CD14-positive monocyte (primary cell): Measurements from ENCODE around the gene FGFR1OP2. TPM values are rescaled to one million over a fixed set of nuclear protein-coding genes. Genes with fewer than 3 reads are reported as not detected.
A peak's percentile ranks its signal among the peaks of the same experiment; 100 is the strongest.

Source experiments
- DNase-seq, 3 donors: peaks; one replicate each; pipeline ENCODE4 v3.0.0-alpha.2; 2011 to 2022
- H2AFZ ChIP-seq: 2 replicates; pipeline ENCODE4 v1.6.0; 2012; ENCODE audit warnings: mild to moderate bottlenecking, low read depth, low read length, inconsistent platforms; ENCODE audit not compliant: insufficient read depth, poor library complexity, severe bottlenecking
- H3K27ac ChIP-seq, 2 donors: 1 replicate in 1 of 2; 2 replicates in 1 of 2; pipeline ENCODE4 v1.5.1; 2012 to 2013; ENCODE audit warnings: low read length in 2 of 2, control low read depth in 1 of 2, inconsistent platforms in 1 of 2, low read depth in 1 of 2, mild to moderate bottlenecking in 1 of 2
- H3K27me3 ChIP-seq, 2 donors: one replicate each; pipeline versions ENCODE4 v1.6.0 to v1.6.1; 2011 to 2013; ENCODE audit warnings: low read length in 2 of 2; ENCODE audit not compliant: control insufficient read depth in 2 of 2, insufficient read depth in 2 of 2
- H3K36me3 ChIP-seq, 2 donors: replicated peaks in 1 of 2; 1 replicate in 1 of 2; 2 replicates in 1 of 2; pipeline versions ENCODE4 v1.5.1 to v1.6.1; 2012 to 2013; ENCODE audit warnings: low read length in 2 of 2, control low read depth in 1 of 2, inconsistent platforms in 1 of 2, mild to moderate bottlenecking in 1 of 2; ENCODE audit not compliant: insufficient read depth in 2 of 2, control insufficient read depth in 1 of 2
- H3K4me1 ChIP-seq, 2 donors: 1 replicate in 1 of 2; 2 replicates in 1 of 2; pipeline versions ENCODE4 v1.5.1 to v1.6.1; 2012 to 2013; ENCODE audit warnings: low read length in 2 of 2, control low read depth in 1 of 2, inconsistent platforms in 1 of 2, mild to moderate bottlenecking in 1 of 2, moderate library complexity in 1 of 2; ENCODE audit not compliant: insufficient read depth in 2 of 2, control insufficient read depth in 1 of 2
- H3K4me2 ChIP-seq: replicated peaks from 2 replicates; pipeline ENCODE3; 2012; ENCODE audit warnings: low read length, moderate library complexity, mild to moderate bottlenecking; ENCODE audit not compliant: poor library complexity, severe bottlenecking; ENCODE audit errors: extremely low read depth
- H3K4me3 ChIP-seq, 3 experiments: fragments of 200-600 bp in 1 of 3; sonication (generic) in 1 of 3; replicated peaks in 1 of 3; 1 replicate in 2 of 3; 2 replicates in 1 of 3; pipeline ENCODE4 v1.5.1; 2011 to 2013; ENCODE audit warnings: low read length in 3 of 3, mild to moderate bottlenecking in 3 of 3, control low read depth in 2 of 3, low read depth in 2 of 3, inconsistent platforms in 1 of 3, moderate library complexity in 1 of 3
- H3K79me2 ChIP-seq: 2 replicates; pipeline ENCODE4 v1.6.0; 2012; ENCODE audit warnings: mild to moderate bottlenecking, control low read depth, inconsistent platforms, low read length, moderate library complexity; ENCODE audit not compliant: insufficient read depth
- H3K9ac ChIP-seq: 2 replicates; pipeline ENCODE4 v1.6.0; 2017; ENCODE audit warnings: low read length, mild to moderate bottlenecking; ENCODE audit not compliant: insufficient read depth, poor library complexity, severe bottlenecking
- H3K9me3 ChIP-seq, 2 donors: replicated peaks in 1 of 2; 1 replicate in 1 of 2; 2 replicates in 1 of 2; pipeline versions ENCODE4 v1.5.1 to v1.6.1; 2012 to 2013; ENCODE audit warnings: low read length in 2 of 2, control low read depth in 1 of 2; ENCODE audit not compliant: control insufficient read depth in 1 of 2, insufficient read depth in 1 of 2
- H4K20me1 ChIP-seq: 2 replicates; pipeline ENCODE4 v1.6.0; 2012; ENCODE audit warnings: mild to moderate bottlenecking, low read length, control low read depth, moderate library complexity; ENCODE audit not compliant: insufficient read depth
- H3K27ac Mint-ChIP-seq, 7 donors: one replicate each; pipeline ENCODE4 v1.8.0; 2020; ENCODE audit warnings: mild to moderate bottlenecking in 7 of 7, mixed read lengths in 7 of 7, moderate library complexity in 6 of 7, inconsistent platforms in 2 of 7
- H3K27me3 Mint-ChIP-seq, 3 donors: one replicate each; pipeline ENCODE4 v1.8.0; 2021 to 2022; ENCODE audit warnings: low read depth in 3 of 3, mild to moderate bottlenecking in 3 of 3, mixed read lengths in 3 of 3, moderate library complexity in 3 of 3, inconsistent platforms in 1 of 3
- H3K36me3 Mint-ChIP-seq, 2 donors: one replicate each; pipeline ENCODE4 v1.8.0; 2020; ENCODE audit warnings: mixed read lengths in 2 of 2, inconsistent platforms in 1 of 2, mild to moderate bottlenecking in 1 of 2
- H3K4me1 Mint-ChIP-seq: one replicate; pipeline ENCODE4 v1.8.0; 2020; ENCODE audit warnings: mild to moderate bottlenecking, mixed read lengths
- H3K4me3 Mint-ChIP-seq, 2 donors: one replicate each; pipeline ENCODE4 v1.8.0; 2020; ENCODE audit warnings: mild to moderate bottlenecking in 2 of 2, mixed read lengths in 2 of 2, moderate library complexity in 1 of 2
- H3K9me3 Mint-ChIP-seq, 7 donors: one replicate each; pipeline ENCODE4 v1.8.0; 2020 to 2022; ENCODE audit warnings: mixed read lengths in 7 of 7, mild to moderate bottlenecking in 6 of 7, moderate library complexity in 6 of 7, inconsistent platforms in 2 of 7
- WGBS: methylation state at CpG from one replicate; pipeline ENCODE4 v1.1.5; 2013; ENCODE audit warnings: missing lambda C conversion rate; ENCODE audit not compliant: insufficient coverage; 5-methylcytosine and 5-hydroxymethylcytosine counted together
- intact Hi-C, 2 donors: fragments of 100-400 bp; cut with micrococcal nuclease; formaldehyde crosslinking; loops; one replicate each; pipeline versions ENCODE4 v1.15.0 to v1.15.1; 2023
- polyA plus RNA-seq, 3 donors: library from polyadenylated mRNA; depleted of rRNA in 1 of 3; unstranded in 2 of 3; stranded (reverse) in 1 of 3; fragments of 300-500 nt in 2 of 3; fragments of >200 nt in 1 of 3; fragmentation: Illumina TruSeq in 2 of 3; gene quantifications; 1 replicate in 2 of 3; 2 replicates in 1 of 3; pipeline ENCODE4 v1.2.3, GENCODE V29; 2012 to 2021
- TF ChIP-seq, protein P1 (sequence below): fragments of 200-600 bp; IDR thresholded peaks from one replicate; pipeline ENCODE4 v1.8.0; 2022; ENCODE audit warnings: antibody characterized with exemption, mild to moderate bottlenecking

The FGFR1OP2 gene
- polyA plus RNA-seq, 3 donors: 29.8 to 68.9 (median 66.4) TPM

DNA sequence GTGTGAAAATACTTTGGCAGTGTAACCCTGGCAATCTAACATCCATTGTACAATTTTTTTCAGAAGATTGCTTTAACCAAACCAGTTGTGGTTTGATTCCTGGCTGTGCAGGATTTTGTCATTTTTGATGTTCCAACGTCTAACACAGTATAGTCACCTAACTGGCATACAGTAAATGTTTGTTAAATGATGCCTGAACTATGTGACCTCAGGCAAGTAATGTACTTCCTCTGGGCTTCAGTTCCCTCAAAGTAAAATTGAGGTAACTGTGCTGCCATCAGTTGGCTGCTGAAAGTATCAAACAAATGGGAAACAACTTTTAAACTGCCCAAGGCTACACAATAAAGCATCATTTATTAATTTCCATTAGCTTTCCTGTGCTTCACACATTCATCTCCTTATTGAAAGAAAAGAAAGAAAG is 71.6 kb downstream of the FGFR1OP2 start:
- intact Hi-C loops: loop anchor here (5.0 to 10.0 kb wide), 3 partner anchors 73 to 295 kb away; partner anchors contain the start of genes FGFR1OP2 (in 1 of the 2) and INTS13 (in 1 of the 2)
- Mint-ChIP-seq H3K27ac (peak overlapping the region in 5 of 7 donors; percentile 4 to 76 (median 25)), H3K36me3 (peaks cover 5 to 6% of the 10 kb centered on the region in 2 donors), H3K27me3 (no peaks in the 10 kb centered on the region), H3K4me3 (no peak overlapping the region), H3K4me1 (peaks cover 60% of the 10 kb centered on the region), H3K9me3 (no peaks in the 10 kb centered on the region)
- Histone ChIP-seq H3K4me3 (no peak overlapping the region), H3K9ac (no peak overlapping the region), H3K27me3 (no peaks in the 10 kb centered on the region), H3K27ac (peak overlapping the region in 1 of 2 donors; percentile 2), H3K79me2 (peaks cover 92% of the 10 kb centered on the region), H2AFZ (no peak overlapping the region), H4K20me1 (peaks cover 26% of the 10 kb centered on the region), H3K9me3 (no peaks in the 10 kb centered on the region), H3K36me3 (no peaks in the 10 kb centered on the region), H3K4me1 (peaks cover 46 to 57% of the 10 kb centered on the region in 2 donors), H3K4me2 (no peak overlapping the region)
- TF ChIP-seq, protein P1, sequence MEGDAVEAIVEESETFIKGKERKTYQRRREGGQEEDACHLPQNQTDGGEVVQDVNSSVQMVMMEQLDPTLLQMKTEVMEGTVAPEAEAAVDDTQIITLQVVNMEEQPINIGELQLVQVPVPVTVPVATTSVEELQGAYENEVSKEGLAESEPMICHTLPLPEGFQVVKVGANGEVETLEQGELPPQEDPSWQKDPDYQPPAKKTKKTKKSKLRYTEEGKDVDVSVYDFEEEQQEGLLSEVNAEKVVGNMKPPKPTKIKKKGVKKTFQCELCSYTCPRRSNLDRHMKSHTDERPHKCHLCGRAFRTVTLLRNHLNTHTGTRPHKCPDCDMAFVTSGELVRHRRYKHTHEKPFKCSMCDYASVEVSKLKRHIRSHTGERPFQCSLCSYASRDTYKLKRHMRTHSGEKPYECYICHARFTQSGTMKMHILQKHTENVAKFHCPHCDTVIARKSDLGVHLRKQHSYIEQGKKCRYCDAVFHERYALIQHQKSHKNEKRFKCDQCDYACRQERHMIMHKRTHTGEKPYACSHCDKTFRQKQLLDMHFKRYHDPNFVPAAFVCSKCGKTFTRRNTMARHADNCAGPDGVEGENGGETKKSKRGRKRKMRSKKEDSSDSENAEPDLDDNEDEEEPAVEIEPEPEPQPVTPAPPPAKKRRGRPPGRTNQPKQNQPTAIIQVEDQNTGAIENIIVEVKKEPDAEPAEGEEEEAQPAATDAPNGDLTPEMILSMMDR: peak; percentile 50
- DNase-seq: peak in 2 of 3 donors; percentile 17 to 29
- no CpG with 5 or more reads among the region's 1 CpG for WGBS

DNA sequence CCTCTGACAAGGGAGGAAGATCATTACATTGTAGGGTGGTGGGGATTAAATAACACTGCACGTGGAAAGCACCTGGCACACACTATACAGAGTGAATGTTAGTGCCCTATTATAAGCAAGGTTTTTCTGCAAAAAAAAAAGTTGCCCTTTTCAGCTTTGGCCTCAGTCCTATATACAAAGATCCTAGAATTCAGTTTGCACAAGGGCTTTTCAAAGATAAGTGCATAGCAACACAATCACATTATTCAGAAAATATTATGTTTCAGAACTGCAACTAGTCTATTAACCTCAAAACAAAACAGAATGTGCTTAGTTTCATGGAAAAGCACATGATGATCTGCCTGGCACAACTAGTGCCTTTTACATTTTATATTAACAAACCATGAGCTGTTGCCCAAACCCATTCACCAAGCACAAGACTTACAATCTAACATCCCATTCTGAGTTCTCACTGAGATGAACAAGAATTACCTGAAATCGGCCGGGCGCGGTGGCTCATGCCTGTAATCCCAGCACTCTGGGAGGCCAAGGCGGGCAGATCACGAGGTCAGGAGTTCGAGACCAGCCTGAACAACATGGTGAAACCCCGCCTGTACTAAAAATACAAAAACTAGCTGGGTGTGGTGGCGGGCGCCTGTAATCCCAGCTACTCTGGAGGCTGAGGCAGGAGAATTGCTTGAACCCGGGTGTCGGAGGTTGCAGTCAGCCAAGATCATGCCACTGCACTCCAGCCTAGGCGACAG is 74.1 kb downstream of the FGFR1OP2 start:
- H3K4me3 ChIP-seq: no peak overlapping the region
- 68% methylated on average over 5 of the region's 14 CpGs for WGBS

More for the DNA sequence above, 74.1 kb downstream of the FGFR1OP2 start:
- Mint-ChIP-seq H3K4me3 (no peak overlapping the region), H3K27me3 (no peaks in the 10 kb centered on the region), H3K9me3 (no peaks in the 10 kb centered on the region), H3K4me1 (peaks cover 62% of the 10 kb centered on the region), H3K36me3 (peaks cover 5 to 6% of the 10 kb centered on the region in 2 donors), H3K27ac (peak overlapping the region in 1 of 7 donors; percentile 35)
- DNase-seq: no peak
- H3K27me3 ChIP-seq: no peaks in the 10 kb centered on the region
- peaks cover 45 to 65% of the 10 kb centered on the region in 2 donors for H3K4me1 ChIP-seq
- intact Hi-C loops: loop anchor here (2.0 to 10.0 kb wide), 4 partner anchors 18 to 292 kb away; partner anchors contain the start of genes FGFR1OP2 (in 1 of the 2) and INTS13 (in 1 of the 2)
- no peak overlapping the region for H3K27ac ChIP-seq
- peaks cover 66% of the 10 kb centered on the region for H3K79me2 ChIP-seq
- no peak overlapping the region for H3K9ac ChIP-seq
- TF ChIP-seq, protein P1: no peak
- H4K20me1 ChIP-seq: peaks cover 21% of the 10 kb centered on the region
- no peaks in the 10 kb centered on the region for H3K36me3 ChIP-seq
- no peak overlapping the region for H2AFZ ChIP-seq
- H3K4me2 ChIP-seq: no peak overlapping the region
- no peaks in the 10 kb centered on the region for H3K9me3 ChIP-seq
